NB4 (cell line): Measurements from ENCODE around the gene VAV3.

Source experiments
- CTCF ChIP-seq: IDR thresholded peaks from one replicate; pipeline ENCODE4 v1.5.1; 2012; ENCODE audit warnings: low read depth, low read length
- MYC ChIP-seq: IDR thresholded peaks from 2 replicates; pipeline ENCODE4 v1.6.1; 2011; ENCODE audit warnings: low read depth, low read length
- POLR2A ChIP-seq: IDR thresholded peaks from 2 replicates; pipeline ENCODE4 v1.6.1; 2011; ENCODE audit warnings: mild to moderate bottlenecking; ENCODE audit not compliant: insufficient read length; ENCODE audit errors: extremely low read depth
- TF ChIP-seq, protein P1 (sequence below): IDR thresholded peaks from 2 replicates; pipeline ENCODE4 v1.6.1; 2011; ENCODE audit warnings: low read depth, low read length

GRCh38 chr1:107991371-107992066, 26.5 kb upstream of the VAV3 start:
- TF ChIP-seq POLR2A (no peak), CTCF (no peak), MYC (no peak)
- TF ChIP-seq, protein P1, sequence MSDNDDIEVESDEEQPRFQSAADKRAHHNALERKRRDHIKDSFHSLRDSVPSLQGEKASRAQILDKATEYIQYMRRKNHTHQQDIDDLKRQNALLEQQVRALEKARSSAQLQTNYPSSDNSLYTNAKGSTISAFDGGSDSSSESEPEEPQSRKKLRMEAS, result no peak
